SU-DHL-6 (cell line): ENCODE measurements around the gene ZBTB7B.

Experiments
- CTCF ChIP-seq: fragments of 200-600 bp; sonication (generic); IDR thresholded peaks from one replicate; pipeline ENCODE4 v1.5.1; 2017; ENCODE audit warnings: antibody characterized with exemption, mild to moderate bottlenecking, low read length, moderate library complexity; ENCODE audit not compliant: insufficient read depth, poor library complexity, severe bottlenecking
- EZH2phosphoT487 ChIP-seq: fragments of 200-600 bp; sonication (generic), shearing (Covaris generic); conservative IDR thresholded peaks from 2 replicates; pipeline ENCODE4 v1.6.1; 2018; ENCODE audit warnings: mild to moderate bottlenecking, antibody characterized with exemption, low read length, moderate library complexity, mixed read lengths

GRCh38 chr1:155064832-155065429 is 62.3 kb downstream of the ZBTB7B start:
- TF ChIP-seq CTCF = no peak
- no peak for TF ChIP-seq EZH2phosphoT487
